Measurements from ENCODE around the gene ENPEP.
"Not testable (repeated sequence)": the region's sequence is repeated elsewhere in the genome, so short reads cannot be mapped to it uniquely, and the experiment has no call there.

The ENPEP gene

GRCh38 chr4:110484029-110484428 is 8.1 kb downstream of the ENPEP start:
- DNase-seq (ENCODE audit: low read depth), result no peak
- H3K4me3 ChIP-seq (ENCODE audit: low read depth, low read length), result no peak overlapping the region

- peak; percentile 93 for DNase-seq (ENCODE audit: low read depth)
- H3K4me3 ChIP-seq (ENCODE audit: low read depth, low read length), result no peak overlapping the region
Observed at GRCh38 chr4:110484767-110485166, 8.8 kb downstream of the ENPEP start.

GRCh38 chr4:110485452-110485851 is 9.5 kb downstream of the ENPEP start:
- DNase-seq (ENCODE audit: low read depth), result no peak
- H3K4me3 ChIP-seq (ENCODE audit: low read depth, low read length), result no peak overlapping the region

- H3K4me3 ChIP-seq (ENCODE audit: low read depth, low read length), result no peak overlapping the region
- no peak for DNase-seq (ENCODE audit: low read depth)
Observed at GRCh38 chr4:110486256-110486655, 10.3 kb downstream of the ENPEP start.

- not testable (repeated sequence) for H3K4me3 ChIP-seq (ENCODE audit: low read depth, low read length); DNase-seq (ENCODE audit: low read depth)
Observed at GRCh38 chr4:110486850-110487249, 10.9 kb downstream of the ENPEP start.

- DNase-seq (ENCODE audit: low read depth), result no peak
- H3K4me3 ChIP-seq (ENCODE audit: low read depth, low read length), result no peak overlapping the region
Observed at GRCh38 chr4:110487873-110488272, 11.9 kb downstream of the ENPEP start.

- H3K4me3 ChIP-seq (ENCODE audit: low read depth, low read length), result no peak overlapping the region
- DNase-seq (ENCODE audit: low read depth), result no peak
Observed at GRCh38 chr4:110489901-110490508, 14.1 kb downstream of the ENPEP start.

GRCh38 chr4:110492522-110492921 is 16.6 kb downstream of the ENPEP start:
- DNase-seq (ENCODE audit: low read depth), result no peak
- no peak overlapping the region for H3K4me3 ChIP-seq (ENCODE audit: low read depth, low read length)

GRCh38 chr4:110493520-110493919 is 17.6 kb downstream of the ENPEP start:
- DNase-seq (ENCODE audit: low read depth), result no peak

GRCh38 chr4:110498420-110498819 is 22.5 kb downstream of the ENPEP start:
- no peak for DNase-seq (ENCODE audit: low read depth)
- no peak overlapping the region for H3K4me3 ChIP-seq (ENCODE audit: low read depth, low read length)

More at GRCh38 chr4:110493520-110493919, 17.6 kb downstream of the ENPEP start:
- no peak overlapping the region for H3K4me3 ChIP-seq (ENCODE audit: low read depth, low read length)

GRCh38 chr4:110499126-110499525 is 23.2 kb downstream of the ENPEP start:
- H3K4me3 ChIP-seq (ENCODE audit: low read depth, low read length), result no peak overlapping the region
- no peak for DNase-seq (ENCODE audit: low read depth)

- H3K4me3 ChIP-seq (ENCODE audit: low read depth, low read length), result no peak overlapping the region
- DNase-seq (ENCODE audit: low read depth), result no peak
Observed at GRCh38 chr4:110501826-110502225, 25.9 kb downstream of the ENPEP start.

GRCh38 chr4:110503270-110504083 is 27.5 kb downstream of the ENPEP start:
- no peak overlapping the region for H3K4me3 ChIP-seq (ENCODE audit: low read depth, low read length)
- DNase-seq (ENCODE audit: low read depth), result peak; percentile 50

- H3K4me3 ChIP-seq (ENCODE audit: low read depth, low read length), result no peak overlapping the region
- DNase-seq (ENCODE audit: low read depth), result no peak
Observed at GRCh38 chr4:110504084-110504435, 28.1 kb downstream of the ENPEP start.

GRCh38 chr4:110505440-110505839 is 29.5 kb downstream of the ENPEP start:
- no peak overlapping the region for H3K4me3 ChIP-seq (ENCODE audit: low read depth, low read length)

GRCh38 chr4:110508827-110509710 is 33.1 kb downstream of the ENPEP start:
- DNase-seq (ENCODE audit: low read depth), result no peak

More at GRCh38 chr4:110505440-110505839, 29.5 kb downstream of the ENPEP start:
- no peak for DNase-seq (ENCODE audit: low read depth)

GRCh38 chr4:110510277-110510676 is 34.3 kb downstream of the ENPEP start:
- no peak for DNase-seq (ENCODE audit: low read depth)

More at GRCh38 chr4:110508827-110509710, 33.1 kb downstream of the ENPEP start:
- H3K4me3 ChIP-seq (ENCODE audit: low read depth, low read length), result no peak overlapping the region

GRCh38 chr4:110510955-110511544 is 35.1 kb downstream of the ENPEP start:
- DNase-seq (ENCODE audit: low read depth), result no peak
- H3K4me3 ChIP-seq (ENCODE audit: low read depth, low read length), result no peak overlapping the region

More at GRCh38 chr4:110510277-110510676, 34.3 kb downstream of the ENPEP start:
- no peak overlapping the region for H3K4me3 ChIP-seq (ENCODE audit: low read depth, low read length)

GRCh38 chr4:110512901-110513300 is 36.9 kb downstream of the ENPEP start:
- no peak overlapping the region for H3K4me3 ChIP-seq (ENCODE audit: low read depth, low read length)
- no peak for DNase-seq (ENCODE audit: low read depth)

Data from skeletal muscle cell (primary cell).